Stimulated activated CD4-positive, alpha-beta T cell treated with anti-CD3 and anti-CD28 coated beads, Interleukin-15, amount 100 ng/mL, for 1 hour (primary cell): ENCODE measurements around the gene CRB2.
"Not testable (repeated sequence)": the region's sequence is repeated elsewhere in the genome, so short reads cannot be mapped to it uniquely, and the experiment has no call there.

Experiments used
- DNase-seq, 2 donors: peaks; one replicate each; pipeline ENCODE4 v3.0.0-alpha.2; 2020; ENCODE audit warnings: low read depth in 1 of 2, low spot score in 1 of 2

CRB2 gene

DNA sequence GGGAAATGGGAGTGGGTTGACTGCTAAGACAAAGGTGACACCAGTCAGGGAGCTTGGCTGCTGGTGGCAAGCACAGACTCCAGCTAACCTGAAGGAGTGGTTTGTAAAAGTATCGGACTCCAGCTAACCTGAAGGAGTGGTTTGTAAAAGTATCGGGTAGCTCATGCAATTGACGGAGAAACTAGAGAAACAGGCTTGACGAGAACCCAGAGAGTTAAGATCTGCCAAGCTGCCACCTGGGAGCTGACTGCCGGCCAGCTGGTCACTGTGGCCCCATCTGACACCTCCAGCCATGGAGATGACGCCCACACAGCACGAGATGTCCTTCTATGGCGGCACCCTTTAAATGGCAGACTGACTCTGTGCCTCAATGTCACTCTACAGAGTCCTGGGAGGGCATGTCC lies 28.3 kb upstream of the CRB2 start:
- no peak for DNase-seq

DNA sequence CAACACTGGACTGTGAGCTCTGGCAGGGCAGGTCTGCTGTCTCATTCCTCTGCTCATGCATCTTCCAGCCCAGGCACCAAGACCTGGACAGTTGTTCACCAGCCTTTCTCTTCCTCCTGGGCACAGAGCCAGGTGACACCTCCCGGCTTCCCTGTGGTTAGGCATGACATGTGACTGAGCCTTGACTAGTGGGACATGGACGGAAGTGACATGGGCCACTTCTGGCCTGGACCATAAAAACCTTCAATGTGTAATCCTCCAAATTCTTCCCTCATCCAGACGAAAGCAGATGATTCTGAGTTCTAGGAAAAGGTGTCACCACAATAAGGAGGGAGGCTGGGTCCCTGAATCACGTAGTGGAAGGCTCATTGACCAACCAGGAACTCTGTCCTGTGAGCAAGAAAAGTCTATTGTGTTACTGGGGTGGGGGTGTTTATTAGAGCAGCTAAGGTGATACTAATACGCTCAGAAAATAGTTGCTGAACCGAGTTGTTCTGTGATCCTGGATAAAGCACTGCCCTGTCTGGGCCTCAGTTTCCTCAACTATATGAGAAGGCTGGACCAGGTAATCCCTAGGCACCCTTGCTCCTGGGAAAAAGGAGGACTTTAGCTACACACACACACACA lies 26.6 kb upstream of the CRB2 start:
- DNase-seq = no peak

DNA sequence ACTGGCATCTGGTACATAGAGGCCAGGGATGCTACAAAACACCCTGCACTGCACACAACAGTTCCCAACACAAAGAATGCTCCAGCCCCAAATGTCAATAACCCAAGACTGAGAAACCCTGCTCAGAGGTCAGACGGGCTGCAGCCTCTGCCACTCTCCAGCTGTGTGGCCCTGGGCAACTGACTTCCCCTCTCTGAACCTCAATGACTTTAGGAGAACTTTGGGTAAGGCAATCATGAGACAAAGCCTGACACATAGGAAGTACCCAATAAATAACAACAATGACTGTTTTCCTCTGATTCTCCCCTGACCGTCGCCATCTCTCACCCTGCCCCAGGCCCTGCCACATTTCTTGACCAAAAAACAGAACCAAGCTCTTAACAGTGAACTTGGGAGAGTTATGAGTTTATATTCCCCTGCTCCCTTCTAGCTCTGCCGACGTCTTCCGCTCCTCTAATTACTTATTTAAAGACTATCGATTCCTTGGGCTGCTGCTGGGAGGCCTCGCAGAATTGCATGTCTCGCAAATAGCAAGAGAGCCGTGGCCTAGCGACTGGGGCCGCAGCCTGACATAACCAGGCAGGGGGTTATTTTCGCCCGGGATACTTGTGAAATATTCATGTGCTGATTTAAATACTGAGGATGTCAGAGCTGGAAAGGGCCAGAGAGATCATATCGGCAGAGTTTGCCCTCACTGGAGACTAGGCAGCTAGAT lies 24.5 kb upstream of the CRB2 start:
- DNase-seq = no peak

DNA sequence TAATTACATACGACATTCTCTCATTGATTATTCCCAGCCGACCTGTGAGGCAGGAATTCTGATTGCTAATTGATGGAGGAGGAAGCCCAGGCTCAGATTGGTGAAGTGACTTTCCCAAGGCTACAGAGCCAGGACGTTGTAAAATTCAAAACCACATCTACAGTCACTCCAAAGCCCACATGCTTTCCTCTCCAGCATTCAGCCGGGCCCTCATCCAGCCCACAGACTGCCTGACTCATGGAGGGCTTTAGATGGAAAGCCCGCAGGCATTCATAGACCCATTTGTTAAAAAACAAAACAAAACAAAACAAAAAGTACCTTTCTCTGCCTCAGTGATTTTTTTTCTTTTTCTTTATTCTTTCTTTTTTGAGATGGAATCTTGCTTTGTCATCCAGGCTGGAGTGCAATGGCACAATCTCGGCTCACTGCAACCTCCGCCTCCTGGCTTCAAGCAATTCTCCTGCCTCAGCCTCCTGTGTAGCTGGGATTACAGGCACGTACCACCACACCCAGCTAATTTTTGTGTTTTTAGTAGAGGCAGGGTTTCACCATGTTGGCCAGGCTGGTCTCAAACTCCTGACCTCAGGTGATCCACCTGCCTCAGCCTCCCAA lies 22.8 kb upstream of the CRB2 start:
- DNase-seq = not testable (repeated sequence)

DNA sequence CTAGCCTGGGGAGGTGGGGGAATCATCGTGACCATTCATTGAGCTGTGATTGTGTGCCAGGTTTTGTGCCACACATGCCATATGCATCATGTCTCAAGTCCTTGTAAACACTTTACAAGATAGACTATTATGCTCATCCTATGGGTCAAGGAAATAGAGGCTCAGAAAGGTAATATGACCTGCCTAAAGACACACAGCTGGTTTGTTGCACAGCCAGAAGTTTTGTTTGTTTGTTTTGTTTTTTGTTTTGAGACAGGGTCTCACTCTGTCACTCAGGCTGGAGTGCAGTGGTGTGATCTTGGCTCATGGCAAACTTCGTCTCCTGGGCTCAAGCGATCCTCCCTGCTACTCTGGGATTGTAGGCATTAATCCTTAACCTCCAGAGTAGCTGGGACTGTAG lies 21.4 kb upstream of the CRB2 start:
- no peak for DNase-seq

DNA sequence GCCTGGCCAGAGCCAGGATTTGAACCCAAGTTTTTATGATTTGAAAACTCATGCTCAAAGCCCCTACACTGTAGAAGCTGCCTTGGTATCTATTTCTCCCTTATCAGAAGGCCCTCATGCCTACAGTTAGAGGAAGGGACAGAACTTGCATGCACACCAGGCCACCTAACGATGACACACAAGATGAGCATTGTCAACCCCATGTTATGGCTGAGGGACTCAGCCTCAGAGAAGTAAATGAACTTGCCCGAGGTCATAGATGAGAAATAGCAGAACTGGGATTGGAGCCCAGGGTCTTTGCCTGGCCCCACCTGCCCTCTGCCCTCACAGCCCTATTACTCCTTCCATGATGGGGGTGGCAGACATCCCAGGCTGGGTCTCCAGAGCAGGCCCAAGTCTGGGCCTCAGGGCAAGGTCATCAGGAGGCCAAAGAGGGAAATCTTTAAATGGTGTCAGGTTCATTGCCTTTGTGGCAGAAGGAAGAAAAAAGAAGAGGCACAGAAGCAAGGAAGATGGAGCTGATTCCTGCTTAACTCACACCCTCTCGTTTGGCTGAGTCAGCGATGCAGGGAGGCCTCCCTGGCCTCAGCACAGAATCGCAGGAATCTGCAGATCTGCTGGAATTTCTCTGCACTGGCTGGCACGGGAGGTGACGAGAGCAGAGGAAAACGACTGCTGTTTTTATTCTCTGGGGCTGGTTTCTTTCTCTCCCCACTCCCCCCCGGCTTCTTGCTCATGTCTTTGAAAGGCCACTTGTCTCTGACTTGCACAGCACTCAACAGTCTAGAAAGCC lies 20.6 kb upstream of the CRB2 start:
- no peak for DNase-seq

DNA sequence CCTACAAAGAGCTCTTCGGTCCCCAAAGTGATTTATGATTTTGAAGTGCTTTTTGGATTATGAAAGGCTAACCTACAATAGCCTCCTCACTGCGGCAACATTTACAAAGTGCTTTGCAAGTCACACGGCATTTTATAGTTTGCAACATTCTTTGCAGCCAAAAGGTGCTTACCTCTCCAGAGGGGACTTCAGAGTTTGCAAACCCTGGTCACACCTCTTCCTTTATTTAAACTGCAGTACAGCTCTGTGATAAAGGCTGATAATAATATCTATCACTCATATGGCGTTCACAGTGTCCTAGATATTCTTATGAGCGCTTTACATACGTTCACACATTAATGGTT lies 20.0 kb upstream of the CRB2 start:
- no peak for DNase-seq

DNA sequence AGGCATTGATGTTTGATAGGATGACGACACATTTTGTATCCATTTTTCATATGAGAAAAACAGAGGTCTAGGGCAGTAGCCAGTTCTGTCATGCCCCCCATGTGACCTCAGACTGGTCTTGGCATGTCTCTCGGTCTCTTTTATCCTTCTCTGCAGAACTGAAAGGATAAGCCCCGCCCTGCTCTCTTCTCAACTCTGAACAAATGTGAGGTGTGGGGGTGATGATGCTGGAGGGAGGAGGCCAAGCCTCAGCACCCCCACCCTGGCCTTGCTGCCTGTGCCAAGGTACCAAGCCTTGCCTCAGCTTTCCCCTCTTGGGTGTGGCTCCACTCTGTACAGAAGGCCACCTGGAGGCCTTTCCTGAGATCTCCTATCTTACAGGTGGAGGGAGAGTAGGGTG lies 19.5 kb upstream of the CRB2 start:
- DNase-seq = no peak

DNA sequence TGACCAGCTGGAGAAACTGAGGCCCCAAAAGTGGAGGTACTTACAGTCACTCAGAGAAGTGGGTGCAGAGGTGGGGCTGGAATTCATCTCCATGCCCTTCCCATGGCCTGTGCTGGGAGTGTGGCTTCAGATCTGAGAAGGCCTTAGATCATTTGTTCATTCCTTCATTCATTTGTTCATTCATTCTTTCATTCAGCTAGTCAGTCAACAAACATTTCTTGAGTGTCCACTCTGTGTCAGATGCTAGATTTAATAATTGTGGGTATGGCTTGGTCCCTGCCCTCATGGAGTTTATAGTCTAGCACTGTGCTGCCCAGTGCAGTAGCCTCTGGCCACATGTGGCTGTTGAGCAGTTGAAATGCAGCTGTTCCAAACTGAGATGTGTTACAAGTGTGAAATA lies 19.0 kb upstream of the CRB2 start:
- DNase-seq = no peak

DNA sequence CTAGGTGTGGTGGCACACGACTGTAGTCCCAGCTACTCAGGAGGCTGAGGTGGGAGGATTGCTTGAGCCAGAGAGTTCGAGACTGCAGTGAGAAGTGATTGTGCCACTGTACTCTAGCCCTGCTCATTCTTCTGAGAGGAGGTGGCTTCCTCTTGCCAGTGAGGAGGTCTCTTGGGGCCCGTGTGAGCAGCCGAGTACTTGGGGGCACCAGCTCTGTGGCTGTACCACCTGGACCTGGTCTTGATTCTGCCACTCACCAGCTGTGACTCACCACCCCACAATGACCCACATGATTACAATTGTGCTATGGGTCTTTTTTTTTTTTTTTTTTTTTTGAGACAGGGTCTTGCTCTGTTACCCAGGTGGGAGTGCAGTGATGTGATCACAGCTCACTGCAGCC lies 18.0 kb upstream of the CRB2 start:
- DNase-seq = no peak

DNA sequence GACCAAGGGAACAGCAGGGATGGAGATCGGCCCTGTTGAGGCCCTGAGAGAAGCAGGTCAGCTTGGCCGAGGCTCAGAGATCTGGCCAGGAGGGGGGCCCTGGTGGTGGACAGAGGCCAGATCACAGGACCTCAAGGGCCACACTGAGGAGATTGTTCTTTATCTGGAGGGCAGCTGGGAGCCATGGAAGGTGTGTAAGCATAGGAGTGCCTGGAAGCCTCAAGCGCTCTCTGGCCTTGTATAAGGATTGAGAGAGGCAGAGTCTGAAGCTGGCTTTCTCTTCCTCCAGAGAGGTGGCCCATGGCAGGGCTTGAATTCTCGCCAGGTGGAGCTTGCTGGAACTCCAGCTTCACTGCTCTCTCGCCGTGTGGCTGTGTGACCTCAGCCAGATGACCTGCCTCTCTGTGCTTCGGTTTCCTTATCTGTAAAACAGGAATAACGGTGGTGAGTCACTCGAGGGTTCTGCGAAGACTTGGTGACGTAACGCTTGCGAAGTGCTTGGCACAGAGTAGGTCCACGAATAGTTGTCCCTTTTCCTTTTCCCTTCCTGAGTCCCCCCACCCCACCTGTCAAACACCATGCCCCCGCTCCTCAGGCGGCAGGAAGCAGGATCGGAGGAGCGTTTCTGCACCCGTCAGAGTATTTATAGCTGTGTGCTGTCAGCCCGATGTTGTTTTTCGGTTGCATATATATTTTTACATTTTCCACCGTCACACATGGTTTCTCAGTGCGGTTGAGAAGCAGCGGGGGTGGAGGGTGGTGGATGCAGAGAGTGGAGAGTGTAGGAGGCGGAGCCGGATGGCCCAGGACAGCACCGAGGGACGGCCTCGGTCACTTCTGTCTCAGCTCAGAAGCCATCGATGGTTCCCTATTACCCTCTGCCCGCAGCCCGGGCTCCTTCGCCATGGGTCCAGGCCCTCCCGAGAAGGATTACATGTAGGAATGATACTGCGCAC lies 17.0 kb upstream of the CRB2 start:
- DNase-seq = peak; percentile 13 to 39

DNA sequence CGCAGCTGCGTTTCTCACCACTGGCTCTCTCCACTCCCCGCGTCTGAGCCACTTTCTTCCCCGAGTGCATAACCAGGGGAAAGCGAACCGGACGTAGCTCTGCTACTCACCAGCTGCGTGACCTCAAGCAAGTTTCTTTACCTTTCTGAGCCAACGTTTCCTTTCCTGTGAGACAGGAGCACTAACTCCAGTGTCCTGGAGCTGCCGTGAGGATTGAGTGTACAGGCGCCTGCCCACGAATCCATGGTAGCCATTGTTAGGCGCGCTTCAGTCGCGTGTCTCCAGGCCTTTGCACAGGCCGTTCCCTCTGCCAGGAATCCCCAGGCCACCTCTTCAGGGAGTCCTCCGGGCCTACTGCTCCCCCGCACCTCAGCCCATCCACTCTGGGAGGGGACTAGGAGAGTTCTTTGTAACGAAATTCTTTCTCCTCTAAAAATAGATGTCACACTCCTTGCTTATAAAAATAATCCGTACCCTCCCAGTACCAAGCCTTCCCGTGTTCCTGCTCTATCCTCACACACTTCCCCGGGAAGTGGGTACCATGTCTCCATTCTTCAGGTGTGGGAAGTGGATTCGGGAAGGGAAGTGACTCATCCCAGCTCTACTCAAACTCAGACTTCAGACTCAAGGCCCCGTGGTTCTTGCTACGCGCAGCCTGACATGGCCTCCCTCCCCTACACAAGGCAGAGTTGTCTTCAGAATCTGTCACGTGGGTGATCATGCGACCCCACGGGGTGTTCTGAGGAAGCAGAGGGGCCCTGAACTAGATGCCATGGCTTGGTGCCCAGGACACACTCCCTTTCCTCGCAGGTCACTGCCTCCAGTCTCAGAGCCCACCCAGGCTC lies 16.1 kb upstream of the CRB2 start:
- DNase-seq = no peak

DNA sequence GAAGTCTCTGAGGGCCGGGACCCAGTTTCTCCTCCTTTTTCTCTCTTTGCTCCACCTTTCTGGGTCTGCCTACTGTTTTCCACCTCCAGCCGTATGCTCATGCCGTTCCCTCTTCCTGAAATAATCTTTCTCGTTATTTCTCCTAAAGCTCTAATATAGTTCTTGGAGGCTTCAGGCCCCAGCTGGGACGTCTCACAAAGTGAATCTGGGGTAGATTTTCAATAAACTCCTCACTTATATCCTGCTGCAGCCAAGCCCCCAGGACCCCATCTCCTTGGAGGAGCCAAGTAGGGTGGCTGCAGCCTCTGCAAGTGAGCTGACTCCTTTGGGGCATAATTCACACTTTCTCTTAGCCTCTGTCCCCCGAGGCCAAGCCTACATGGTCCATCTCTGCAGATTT lies 14.2 kb upstream of the CRB2 start:
- DNase-seq = no peak

DNA sequence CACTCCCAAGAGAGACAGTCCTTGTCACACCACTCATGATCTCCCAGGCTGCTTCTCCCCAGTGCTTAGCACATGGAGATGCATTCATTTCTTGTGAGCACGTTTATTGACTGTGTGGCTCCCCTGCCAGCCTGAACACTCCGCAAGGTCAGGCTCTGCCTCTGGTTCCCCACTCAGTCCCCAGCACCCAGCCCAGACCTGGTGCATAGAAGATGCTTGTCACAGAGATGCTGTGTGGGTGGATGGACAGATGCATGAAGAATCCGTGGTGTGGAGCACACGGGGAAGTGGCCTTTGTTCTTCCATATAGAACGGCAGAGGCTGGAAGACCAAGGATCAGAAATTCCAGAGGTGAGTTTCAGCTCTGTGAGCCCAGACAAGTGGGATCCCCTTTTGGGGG lies 13.8 kb upstream of the CRB2 start:
- DNase-seq = no peak

DNA sequence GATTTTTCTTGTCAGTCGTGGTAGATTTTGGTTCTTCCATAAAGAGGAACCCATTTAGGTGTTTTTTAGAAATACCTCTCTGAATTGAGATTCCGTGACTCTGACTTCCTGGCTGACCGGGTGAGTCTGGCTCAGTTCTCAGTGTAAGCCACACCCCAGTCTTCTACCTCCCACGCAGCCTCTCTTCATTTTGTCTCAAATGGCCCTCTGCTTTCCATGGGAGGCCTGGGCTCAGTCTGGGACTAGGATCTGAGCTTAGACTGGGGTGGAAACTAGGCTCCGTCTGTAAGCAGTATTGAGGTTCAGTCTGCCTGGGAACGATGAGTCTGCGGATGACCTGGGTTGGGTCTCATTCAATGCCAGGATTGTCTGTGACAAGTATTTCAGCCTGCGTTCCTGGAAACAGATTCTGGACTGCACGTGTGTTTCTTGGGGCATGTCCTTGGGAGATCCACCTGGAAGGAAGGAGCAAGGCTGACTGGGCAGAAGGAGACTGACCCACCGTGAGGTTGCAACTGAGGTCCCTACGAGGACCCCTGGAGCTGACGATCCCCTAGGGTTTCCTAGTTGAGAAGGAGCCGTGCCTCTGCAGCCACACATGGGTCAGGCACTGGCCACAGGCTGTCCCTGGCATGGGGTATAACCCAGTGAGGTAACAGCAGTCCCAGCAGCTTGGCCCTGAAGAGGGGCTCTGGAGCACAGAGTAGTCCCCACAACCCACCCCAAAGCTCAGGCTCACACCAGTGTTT lies 12.4 kb upstream of the CRB2 start:
- DNase-seq = no peak

DNA sequence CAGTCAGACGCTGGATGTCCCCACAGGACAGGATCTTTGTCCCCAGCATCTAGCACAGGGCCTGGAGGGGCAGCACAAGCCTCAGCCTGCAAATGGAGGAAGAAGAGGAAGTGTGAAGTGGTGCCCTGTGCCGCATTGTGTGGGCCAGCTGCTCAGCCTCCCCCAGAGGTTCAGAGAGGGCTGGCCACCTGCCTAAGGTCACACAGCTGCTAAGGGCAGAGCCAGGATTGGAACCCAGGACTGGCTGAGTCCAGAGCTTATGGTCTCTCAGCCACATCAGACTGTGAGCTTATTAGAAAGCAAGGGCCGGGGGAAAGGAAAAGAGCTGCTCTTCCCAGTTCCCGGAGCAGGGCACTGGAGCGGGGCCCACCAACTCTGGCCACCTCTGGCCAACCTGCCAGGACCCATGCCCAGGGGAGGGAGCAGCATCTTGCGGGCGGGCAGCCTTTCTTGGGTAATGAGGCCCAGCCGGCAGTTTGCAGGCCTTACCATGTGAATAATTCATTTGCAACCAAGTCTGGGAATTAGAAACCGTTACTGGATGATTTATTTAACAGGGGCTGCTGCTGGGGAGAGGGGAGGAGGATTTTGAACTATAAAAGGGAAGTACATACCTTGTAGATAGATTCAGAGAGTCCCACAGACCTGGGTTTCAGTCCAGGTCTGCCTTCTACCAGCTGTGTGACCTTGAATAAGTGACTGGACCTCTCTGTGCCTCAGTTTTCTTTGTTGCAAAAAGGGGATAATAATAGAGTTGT lies 11.6 kb upstream of the CRB2 start:
- DNase-seq = no peak

DNA sequence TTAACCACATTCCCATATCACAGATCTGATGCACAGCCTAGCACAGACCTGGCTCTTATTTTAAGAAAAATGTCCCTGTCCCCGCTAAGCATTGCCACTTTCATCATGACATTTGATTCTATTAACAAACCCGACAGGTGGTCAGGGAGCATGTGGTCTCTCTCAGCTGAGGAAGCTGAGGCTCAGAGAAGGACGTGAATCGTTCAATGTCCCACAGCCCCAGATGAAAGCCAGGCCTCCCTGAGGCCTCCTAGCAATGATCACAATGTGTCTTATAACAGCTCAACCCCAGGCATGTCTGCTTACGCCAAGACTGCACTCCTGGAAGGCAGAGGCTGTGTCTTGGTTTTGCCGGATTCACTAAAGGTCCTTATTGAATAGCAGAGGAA lies 10.4 kb upstream of the CRB2 start:
- DNase-seq = no peak

DNA sequence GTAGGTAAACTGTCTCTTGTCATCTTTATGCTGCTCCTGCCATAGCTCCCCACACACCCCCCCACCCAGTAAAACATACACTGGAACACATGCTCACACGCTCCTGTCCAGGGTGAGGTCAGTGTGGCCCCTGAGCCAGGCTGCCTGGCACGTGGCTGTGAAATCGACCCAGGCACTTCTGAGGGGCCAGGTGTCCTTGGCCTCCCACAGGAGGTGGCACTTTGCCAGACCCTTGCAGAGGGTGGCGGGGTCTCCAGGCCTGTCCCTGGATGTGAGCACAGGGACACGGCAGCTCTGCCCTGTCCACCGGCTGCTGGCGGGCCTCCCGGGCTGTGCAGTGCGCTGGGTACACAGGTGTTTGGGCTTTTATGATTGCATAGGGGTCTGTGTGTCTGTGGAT lies 10.0 kb upstream of the CRB2 start:
- no peak for DNase-seq

DNA sequence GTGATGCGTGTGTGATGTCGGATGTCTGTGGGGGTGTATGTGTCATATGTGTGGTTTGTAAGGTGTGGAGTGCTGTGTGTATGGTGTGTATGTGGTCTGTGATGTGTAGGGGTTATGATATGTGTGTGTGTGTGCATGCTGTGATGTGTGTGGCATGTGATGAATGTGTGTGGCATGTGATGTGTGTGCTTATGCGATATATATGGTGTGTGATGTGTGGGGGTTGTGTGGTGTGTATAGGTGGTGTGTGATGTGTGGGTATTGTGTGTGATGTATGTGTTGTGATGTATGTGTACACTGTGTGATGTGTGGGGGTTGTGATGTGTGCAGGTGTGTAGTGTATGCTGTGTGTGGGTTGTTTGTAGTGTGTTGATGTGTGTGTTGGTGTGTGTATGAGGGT lies 9.2 kb upstream of the CRB2 start:
- no peak for DNase-seq
